ENCODE data around the gene ATP8A2. TPM values are rescaled to one million over a fixed set of nuclear protein-coding genes. Genes with fewer than 3 reads are reported as not detected.

Gene ATP8A2
- total and polyA plus RNA-seq, 4 donors, result 0.31 to 2.7 (median 1.1) TPM

DNA sequence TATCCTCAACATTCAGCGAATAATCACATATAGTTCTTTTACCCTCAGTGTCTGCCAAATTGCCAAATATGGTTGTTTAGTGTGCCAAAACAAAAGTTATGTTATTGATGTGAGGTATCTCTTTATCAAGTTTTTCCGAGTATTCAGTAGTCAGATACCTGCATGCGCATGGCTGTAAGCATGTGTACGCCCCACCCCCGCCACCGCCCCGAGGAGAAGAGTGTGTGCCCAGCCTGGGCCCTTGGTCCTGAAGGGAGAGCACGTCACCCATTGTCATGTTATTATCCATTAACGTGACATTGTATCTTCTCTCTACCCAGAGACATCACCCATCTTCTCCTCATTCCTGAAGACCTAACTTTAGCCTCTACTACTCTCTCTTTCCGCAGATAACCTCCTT, 533.1 kb downstream of the ATP8A2 start:
- no peak for ATAC-seq (ENCODE audit: insufficient read depth, low FRiP score)
- WGBS, 2 donors, result 94 to 95% methylated on average over 10 of the region's 10 CpGs
- TF ChIP-seq, protein P1, sequence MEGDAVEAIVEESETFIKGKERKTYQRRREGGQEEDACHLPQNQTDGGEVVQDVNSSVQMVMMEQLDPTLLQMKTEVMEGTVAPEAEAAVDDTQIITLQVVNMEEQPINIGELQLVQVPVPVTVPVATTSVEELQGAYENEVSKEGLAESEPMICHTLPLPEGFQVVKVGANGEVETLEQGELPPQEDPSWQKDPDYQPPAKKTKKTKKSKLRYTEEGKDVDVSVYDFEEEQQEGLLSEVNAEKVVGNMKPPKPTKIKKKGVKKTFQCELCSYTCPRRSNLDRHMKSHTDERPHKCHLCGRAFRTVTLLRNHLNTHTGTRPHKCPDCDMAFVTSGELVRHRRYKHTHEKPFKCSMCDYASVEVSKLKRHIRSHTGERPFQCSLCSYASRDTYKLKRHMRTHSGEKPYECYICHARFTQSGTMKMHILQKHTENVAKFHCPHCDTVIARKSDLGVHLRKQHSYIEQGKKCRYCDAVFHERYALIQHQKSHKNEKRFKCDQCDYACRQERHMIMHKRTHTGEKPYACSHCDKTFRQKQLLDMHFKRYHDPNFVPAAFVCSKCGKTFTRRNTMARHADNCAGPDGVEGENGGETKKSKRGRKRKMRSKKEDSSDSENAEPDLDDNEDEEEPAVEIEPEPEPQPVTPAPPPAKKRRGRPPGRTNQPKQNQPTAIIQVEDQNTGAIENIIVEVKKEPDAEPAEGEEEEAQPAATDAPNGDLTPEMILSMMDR (IDR thresholded peaks at IDR 0.05; ENCODE audit: control extremely low read depth, extremely low read depth), result no peak

DNA sequence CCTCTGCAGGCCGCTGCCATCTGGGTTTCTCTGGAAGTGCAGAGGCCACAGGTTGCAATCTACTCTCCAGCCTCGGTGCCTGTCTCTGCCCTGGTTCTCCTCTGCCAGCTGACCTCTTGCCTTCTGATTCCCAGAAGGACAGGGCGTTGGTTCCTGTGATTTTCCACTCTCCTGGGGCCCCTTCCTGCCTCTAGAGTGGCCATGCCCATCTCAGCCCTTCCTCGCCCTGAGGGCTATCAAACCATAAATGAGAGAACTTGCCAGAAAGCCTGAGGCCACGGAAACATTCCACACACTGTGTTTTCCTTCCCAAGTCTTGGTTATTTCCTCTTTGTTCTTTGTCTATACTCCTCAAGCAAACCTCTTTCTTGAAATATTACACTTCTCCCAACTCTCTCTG, 533.8 kb downstream of the ATP8A2 start:
- no peak overlapping the region for H3K9ac ChIP-seq (ENCODE audit: insufficient read depth in 1 of 2, low read length in 2 of 2)
- no peaks in the 10 kb centered on the region for H3K36me3 ChIP-seq (ENCODE audit: control insufficient read depth in 4 of 4, insufficient read depth in 4 of 4, low read length in 4 of 4)
- ATAC-seq (ENCODE audit: insufficient read depth, low FRiP score) (no peak), DNase-seq (no peak)
- no peak overlapping the region for H3K27ac ChIP-seq (ENCODE audit: low read depth in 1 of 2, low read length in 1 of 2)
- peaks cover 0 to 20% (median 0%) of the 10 kb centered on the region in 5 donors for H3K4me1 ChIP-seq (ENCODE audit: control insufficient read depth in 5 of 5, insufficient read depth in 5 of 5, low read length in 5 of 5)
- TF ChIP-seq, protein P1 (IDR thresholded peaks at IDR 0.05; ENCODE audit: control extremely low read depth, extremely low read depth), result no peak
- H3K9me3 ChIP-seq (ENCODE audit: control insufficient read depth in 4 of 4, insufficient read depth in 3 of 4, low read length in 3 of 4), result peaks cover 0 to 5% (median 0%) of the 10 kb centered on the region in 4 donors
- H3K4me3 ChIP-seq, result no peak overlapping the region
- 44 to 55% methylated on average over 5 of the region's 5 CpGs for WGBS, 2 donors
- no peaks in the 10 kb centered on the region for H3K27me3 ChIP-seq (ENCODE audit: control insufficient read depth in 3 of 3, insufficient read depth in 3 of 3, low read length in 2 of 3)

More for the DNA sequence above, 533.1 kb downstream of the ATP8A2 start:
- H3K36me3 ChIP-seq (ENCODE audit: control insufficient read depth in 4 of 4, insufficient read depth in 4 of 4, low read length in 4 of 4), result no peaks in the 10 kb centered on the region
- peaks cover 0 to 20% (median 0%) of the 10 kb centered on the region in 5 donors for H3K4me1 ChIP-seq (ENCODE audit: control insufficient read depth in 5 of 5, insufficient read depth in 5 of 5, low read length in 5 of 5)
- H3K9me3 ChIP-seq (ENCODE audit: control insufficient read depth in 4 of 4, insufficient read depth in 3 of 4, low read length in 3 of 4), result peaks cover 0 to 5% (median 0%) of the 10 kb centered on the region in 4 donors
- H3K9ac ChIP-seq (ENCODE audit: insufficient read depth in 1 of 2, low read length in 2 of 2), result no peak overlapping the region
- no peak overlapping the region for H3K27ac ChIP-seq (ENCODE audit: low read depth in 1 of 2, low read length in 1 of 2)
- H3K27me3 ChIP-seq (ENCODE audit: control insufficient read depth in 3 of 3, insufficient read depth in 3 of 3, low read length in 2 of 3), result no peaks in the 10 kb centered on the region
- no peak overlapping the region for H3K4me3 ChIP-seq
- no peak for DNase-seq

DNA sequence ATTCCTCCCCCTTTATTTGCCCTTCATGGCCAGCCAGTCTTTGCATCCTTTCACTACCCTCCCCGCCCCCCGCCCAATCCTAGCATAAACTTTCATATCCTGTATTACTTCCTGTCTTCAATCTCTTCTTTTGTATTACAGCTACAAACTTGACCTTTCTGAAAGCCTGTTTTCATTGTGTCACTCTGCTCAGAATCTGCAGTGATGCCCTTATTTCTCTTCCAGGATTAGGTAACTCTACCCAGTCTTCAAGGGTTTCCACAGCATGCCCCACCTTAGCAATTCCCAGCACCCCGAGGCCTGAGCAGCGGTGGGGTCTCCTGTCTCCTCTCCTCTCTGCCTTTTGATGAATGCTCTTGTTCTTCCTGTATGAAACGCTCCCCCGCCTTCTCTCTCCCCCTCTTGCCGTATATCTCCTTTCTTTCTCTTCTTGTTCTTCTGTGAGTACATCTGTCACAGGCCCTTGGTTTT, 534.5 kb downstream of the ATP8A2 start:
- Histone ChIP-seq H3K9ac (ENCODE audit: insufficient read depth in 1 of 2, low read length in 2 of 2) (no peak overlapping the region), H3K4me3 (no peak overlapping the region), H3K9me3 (ENCODE audit: control insufficient read depth in 4 of 4, insufficient read depth in 3 of 4, low read length in 3 of 4) (peaks cover 0 to 2% (median 0%) of the 10 kb centered on the region in 4 donors), H3K4me1 (ENCODE audit: control insufficient read depth in 5 of 5, insufficient read depth in 5 of 5, low read length in 5 of 5) (peaks cover 0 to 15% (median 0%) of the 10 kb centered on the region in 5 donors), H3K27ac (ENCODE audit: low read depth in 1 of 2, low read length in 1 of 2) (no peak overlapping the region), H3K27me3 (ENCODE audit: control insufficient read depth in 3 of 3, insufficient read depth in 3 of 3, low read length in 2 of 3) (no peaks in the 10 kb centered on the region), H3K36me3 (ENCODE audit: control insufficient read depth in 4 of 4, insufficient read depth in 4 of 4, low read length in 4 of 4) (no peaks in the 10 kb centered on the region)
- TF ChIP-seq, protein P1 (IDR thresholded peaks at IDR 0.05; ENCODE audit: control extremely low read depth, extremely low read depth), result no peak
- WGBS, 2 donors, result 49 to 50% methylated on average over 7 of the region's 7 CpGs
- no peak for DNase-seq
- no peak for ATAC-seq (ENCODE audit: insufficient read depth, low FRiP score)

DNA sequence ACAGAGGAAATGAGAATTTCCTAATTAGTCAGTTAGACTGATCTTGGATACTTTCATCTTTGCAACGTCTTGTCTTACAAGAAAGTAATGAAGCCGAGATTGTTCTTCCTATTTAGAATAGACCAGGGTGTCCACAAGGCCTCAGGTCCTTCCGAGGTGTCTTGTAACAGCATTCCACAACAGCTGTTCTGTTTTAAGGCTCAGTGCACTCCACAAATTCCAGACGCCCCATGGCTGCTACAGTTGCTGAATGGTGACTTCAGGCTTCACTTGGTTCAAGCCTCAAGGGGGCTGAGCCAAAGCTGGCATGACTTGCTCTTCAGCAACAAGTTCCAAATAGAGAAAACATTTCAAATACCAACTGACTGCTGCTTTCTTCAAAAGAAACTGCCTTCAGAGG, 536.6 kb downstream of the ATP8A2 start:
- Histone ChIP-seq H3K27ac (ENCODE audit: low read depth in 1 of 2, low read length in 1 of 2) (no peak overlapping the region), H3K4me3 (no peak overlapping the region), H3K9me3 (ENCODE audit: control insufficient read depth in 4 of 4, insufficient read depth in 3 of 4, low read length in 3 of 4) (no peaks in the 10 kb centered on the region), H3K27me3 (ENCODE audit: control insufficient read depth in 3 of 3, insufficient read depth in 3 of 3, low read length in 2 of 3) (no peaks in the 10 kb centered on the region), H3K36me3 (ENCODE audit: control insufficient read depth in 4 of 4, insufficient read depth in 4 of 4, low read length in 4 of 4) (no peaks in the 10 kb centered on the region), H3K4me1 (ENCODE audit: control insufficient read depth in 5 of 5, insufficient read depth in 5 of 5, low read length in 5 of 5) (peaks cover 0 to 3% (median 0%) of the 10 kb centered on the region in 5 donors), H3K9ac (ENCODE audit: insufficient read depth in 1 of 2, low read length in 2 of 2) (no peak overlapping the region)
- ATAC-seq (ENCODE audit: insufficient read depth, low FRiP score), result no peak
- no peak for DNase-seq
- WGBS, 2 donors, result 81 to 82% methylated on average over 4 of the region's 4 CpGs
- TF ChIP-seq, protein P1 (IDR thresholded peaks at IDR 0.05; ENCODE audit: control extremely low read depth, extremely low read depth), result no peak
